ENCODE measurements around the gene CCDC73. TPM values are rescaled to one million over a fixed set of nuclear protein-coding genes. Genes with fewer than 3 reads are reported as not detected.
A peak's percentile ranks its signal among the peaks of the same experiment; 100 is the strongest.

CCDC73 gene
- total RNA-seq, 1 donor from 2014 or later: not detected

- no peak overlapping the region for H3K27ac ChIP-seq (replicated peaks)
- no peaks in the 10 kb centered on the region for H3K4me1 ChIP-seq
- peaks cover 98% of the 10 kb centered on the region for H3K36me3 ChIP-seq
- no peak for TF ChIP-seq CTCF (IDR thresholded peaks at IDR 0.05; ENCODE audit: borderline replicate concordance)
- intact Hi-C loops (cut with micrococcal nuclease): no loop called here
- no peaks in the 10 kb centered on the region for H3K9me3 ChIP-seq (replicated peaks)
- no peaks in the 10 kb centered on the region for H3K27me3 ChIP-seq (ENCODE audit: low read depth)
- no peak overlapping the region for H3K4me3 ChIP-seq
- no peak for DNase-seq
Observed at GRCh38 chr11:32594272-32594671, 200.2 kb downstream of the CCDC73 start.

- no peak for DNase-seq
- Histone ChIP-seq H3K27ac (replicated peaks) (no peak overlapping the region), H3K36me3 (peaks cover 33% of the 10 kb centered on the region), H3K4me1 (peaks cover 44% of the 10 kb centered on the region), H3K4me3 (no peak overlapping the region), H3K9me3 (replicated peaks) (no peaks in the 10 kb centered on the region), H3K27me3 (ENCODE audit: low read depth) (no peaks in the 10 kb centered on the region)
- TF ChIP-seq CTCF (IDR thresholded peaks at IDR 0.05; ENCODE audit: borderline replicate concordance): peak; percentile 25
- intact Hi-C loops (cut with micrococcal nuclease): loop anchor here (10.0 kb wide), 1 partner anchor 308 kb away; the partner anchor contains the start of gene QSER1
Observed at GRCh38 chr11:32586576-32587190, 207.8 kb downstream of the CCDC73 start.

- H3K9me3 ChIP-seq (replicated peaks): no peaks in the 10 kb centered on the region
- H3K27ac ChIP-seq (replicated peaks): no peak overlapping the region
- H3K4me3 ChIP-seq: peak overlapping the region; percentile 84
- H3K36me3 ChIP-seq: peaks cover 15% of the 10 kb centered on the region
- intact Hi-C loops (cut with micrococcal nuclease): loop anchor here (10.0 kb wide), 1 partner anchor 310 kb away; the partner anchor contains the start of gene QSER1
- H3K27me3 ChIP-seq (ENCODE audit: low read depth): no peaks in the 10 kb centered on the region
- TF ChIP-seq CTCF (IDR thresholded peaks at IDR 0.05; ENCODE audit: borderline replicate concordance): no peak
- no peak for DNase-seq
- peaks cover 44% of the 10 kb centered on the region for H3K4me1 ChIP-seq
Observed at GRCh38 chr11:32584921-32585320, 209.5 kb downstream of the CCDC73 start.

GRCh38 chr11:32583459-32584271 is 210.8 kb downstream of the CCDC73 start, which contains the start of gene EIF3M:
Gene EIF3M (plus strand): TSS chr11:32583831. CDS start chr11:32583888, 57 bp downstream.
- DNase-seq: peak; percentile 97
- Histone ChIP-seq H3K4me3 (peak within 1 kb of the TSS; percentile 84), H3K36me3 (peaks cover 3% of the 10 kb centered on the region), H3K27me3 (ENCODE audit: low read depth) (peaks cover 3% of the 10 kb centered on the region), H3K9me3 (replicated peaks) (no peaks in the 10 kb centered on the region), H3K4me1 (peaks cover 44% of the 10 kb centered on the region), H3K27ac (replicated peaks) (peak within 1 kb of the TSS; percentile 89)
- intact Hi-C loops (cut with micrococcal nuclease): loop anchor here (10.0 kb wide), 1 partner anchor 311 kb away; the partner anchor contains the start of gene QSER1
- no peak for TF ChIP-seq CTCF (IDR thresholded peaks at IDR 0.05; ENCODE audit: borderline replicate concordance)

DNA sequence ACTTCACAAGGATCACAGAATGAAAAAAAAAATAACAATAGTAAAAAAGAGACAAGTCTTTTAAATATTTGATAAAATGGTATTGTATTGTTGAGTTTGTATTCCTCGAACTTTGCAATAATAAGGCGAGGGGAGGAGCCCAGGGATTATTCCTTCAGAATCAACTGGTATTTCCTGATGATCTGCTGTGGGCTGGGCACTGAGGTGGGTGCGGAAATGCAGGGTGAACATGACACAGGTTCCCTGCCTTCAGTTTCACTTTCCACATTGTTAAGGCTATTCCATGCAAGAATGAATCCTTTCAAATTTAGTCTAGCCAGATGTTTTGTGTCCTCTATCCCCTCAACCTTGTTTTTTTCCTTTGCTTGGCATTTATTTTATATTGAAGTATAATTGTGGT is 212.9 kb downstream of the CCDC73 start:
- no peak overlapping the region for H3K27ac ChIP-seq (replicated peaks)
- peaks cover 14% of the 10 kb centered on the region for H3K27me3 ChIP-seq (ENCODE audit: low read depth)
- H3K9me3 ChIP-seq (replicated peaks): no peaks in the 10 kb centered on the region
- TF ChIP-seq CTCF (IDR thresholded peaks at IDR 0.05; ENCODE audit: borderline replicate concordance): no peak
- no peaks in the 10 kb centered on the region for H3K36me3 ChIP-seq
- peaks cover 32% of the 10 kb centered on the region for H3K4me1 ChIP-seq
- DNase-seq: no peak
- no peak overlapping the region for H3K4me3 ChIP-seq
- intact Hi-C loops (cut with micrococcal nuclease): loop anchor here (10.0 kb wide), 1 partner anchor 313 kb away; the partner anchor contains the start of gene QSER1
